Activated CD4-positive, CD25-positive, alpha-beta regulatory T cell treated with anti-CD3 and anti-CD28 coated beads, Interleukin-2, amount 50 U/mL, for 16 hours (primary cell): Measurements from ENCODE around the gene RBCK1.
"Not testable (repeated sequence)": the region's sequence is repeated elsewhere in the genome, so short reads cannot be mapped to it uniquely, and the experiment has no call there.

Experiments
- DNase-seq: peaks from one replicate; pipeline ENCODE4 v3.0.0-alpha.2; 2020; ENCODE audit warnings: low read depth, low spot score

RBCK1 gene

GRCh38 chr20:472889-473292 lies 64.8 kb downstream of the RBCK1 start:
- DNase-seq: no peak

- no peak for DNase-seq
These were observed 66.5 kb downstream of the RBCK1 start for GRCh38 chr20:474581-474980.

GRCh38 chr20:475463-476357 lies 67.6 kb downstream of the RBCK1 start:
- no peak for DNase-seq

GRCh38 chr20:476561-477249 lies 68.6 kb downstream of the RBCK1 start:
- DNase-seq: not testable (repeated sequence)

GRCh38 chr20:478010-478948 lies 70.2 kb downstream of the RBCK1 start:
- no peak for DNase-seq

- no peak for DNase-seq
These were observed 70.9 kb downstream of the RBCK1 start for GRCh38 chr20:478949-479429.

GRCh38 chr20:479487-479886 lies 71.4 kb downstream of the RBCK1 start:
- DNase-seq: no peak

GRCh38 chr20:480044-480443 lies 71.9 kb downstream of the RBCK1 start:
- no peak for DNase-seq

GRCh38 chr20:481167-481566 lies 73.1 kb downstream of the RBCK1 start:
- DNase-seq: no peak
